ENCODE results near the gene SPHKAP.

DNA sequence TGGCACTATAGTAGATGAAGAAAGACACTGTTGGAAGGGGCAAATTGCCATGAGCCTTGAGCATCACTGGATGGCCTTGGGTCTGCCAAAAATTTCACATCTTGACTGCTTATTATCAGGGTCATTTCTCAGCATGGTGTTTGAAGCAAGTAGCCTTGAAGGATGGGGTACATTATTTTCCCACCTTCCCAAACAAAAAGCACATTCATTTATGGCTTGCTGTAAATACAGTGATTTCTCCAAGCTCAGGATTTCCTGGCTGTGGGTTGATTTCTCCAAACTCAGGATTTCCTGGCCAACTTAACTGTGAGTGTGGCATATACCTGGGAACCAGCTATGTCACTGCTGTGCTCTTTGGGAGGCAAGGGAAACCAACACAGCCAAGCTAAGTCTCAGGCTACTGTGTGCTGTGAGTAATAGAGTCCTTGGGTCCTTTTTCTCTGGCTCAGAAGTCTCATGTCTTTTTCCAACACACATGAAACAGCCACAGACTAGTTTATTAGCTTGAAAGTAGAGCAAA, 116.6 kb downstream of the SPHKAP start:
- TF ChIP-seq, protein P1, sequence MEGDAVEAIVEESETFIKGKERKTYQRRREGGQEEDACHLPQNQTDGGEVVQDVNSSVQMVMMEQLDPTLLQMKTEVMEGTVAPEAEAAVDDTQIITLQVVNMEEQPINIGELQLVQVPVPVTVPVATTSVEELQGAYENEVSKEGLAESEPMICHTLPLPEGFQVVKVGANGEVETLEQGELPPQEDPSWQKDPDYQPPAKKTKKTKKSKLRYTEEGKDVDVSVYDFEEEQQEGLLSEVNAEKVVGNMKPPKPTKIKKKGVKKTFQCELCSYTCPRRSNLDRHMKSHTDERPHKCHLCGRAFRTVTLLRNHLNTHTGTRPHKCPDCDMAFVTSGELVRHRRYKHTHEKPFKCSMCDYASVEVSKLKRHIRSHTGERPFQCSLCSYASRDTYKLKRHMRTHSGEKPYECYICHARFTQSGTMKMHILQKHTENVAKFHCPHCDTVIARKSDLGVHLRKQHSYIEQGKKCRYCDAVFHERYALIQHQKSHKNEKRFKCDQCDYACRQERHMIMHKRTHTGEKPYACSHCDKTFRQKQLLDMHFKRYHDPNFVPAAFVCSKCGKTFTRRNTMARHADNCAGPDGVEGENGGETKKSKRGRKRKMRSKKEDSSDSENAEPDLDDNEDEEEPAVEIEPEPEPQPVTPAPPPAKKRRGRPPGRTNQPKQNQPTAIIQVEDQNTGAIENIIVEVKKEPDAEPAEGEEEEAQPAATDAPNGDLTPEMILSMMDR (IDR thresholded peaks at IDR 0.05), result no peak
- TF ChIP-seq POLR2A (IDR thresholded peaks at IDR 0.05), result no peak

Data from Peyer's patch (tissue), 4 donors.